Putamen (tissue), 1 donor: Measurements from ENCODE around the gene ZBTB20.
A peak's percentile ranks its signal among the peaks of the same experiment; 100 is the strongest.

ENCODE experiments used
- DNase-seq: peaks from one replicate; pipeline ENCODE4 v3.0.0-alpha.2; 2016; ENCODE audit warnings: low spot score

Gene ZBTB20

DNA sequence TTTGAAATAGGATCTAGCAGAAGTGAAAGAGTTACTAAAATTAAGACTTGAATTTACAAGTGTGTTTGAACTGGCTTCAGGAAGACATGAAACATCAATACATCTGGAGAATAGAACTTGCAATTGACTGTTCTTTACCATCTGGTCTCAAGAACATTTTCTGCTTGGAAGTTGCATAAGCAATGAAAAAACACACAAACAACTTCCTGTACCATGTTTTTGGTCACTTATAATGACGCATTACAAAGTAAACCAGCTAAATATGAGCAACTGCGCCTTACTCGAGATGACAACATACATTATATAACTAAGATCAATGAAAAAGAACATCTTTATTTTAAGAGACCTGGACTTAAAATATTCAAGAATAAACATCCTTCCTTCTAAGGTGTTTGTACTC lies 740.8 kb downstream of the ZBTB20 start:
- no peak for DNase-seq

DNA sequence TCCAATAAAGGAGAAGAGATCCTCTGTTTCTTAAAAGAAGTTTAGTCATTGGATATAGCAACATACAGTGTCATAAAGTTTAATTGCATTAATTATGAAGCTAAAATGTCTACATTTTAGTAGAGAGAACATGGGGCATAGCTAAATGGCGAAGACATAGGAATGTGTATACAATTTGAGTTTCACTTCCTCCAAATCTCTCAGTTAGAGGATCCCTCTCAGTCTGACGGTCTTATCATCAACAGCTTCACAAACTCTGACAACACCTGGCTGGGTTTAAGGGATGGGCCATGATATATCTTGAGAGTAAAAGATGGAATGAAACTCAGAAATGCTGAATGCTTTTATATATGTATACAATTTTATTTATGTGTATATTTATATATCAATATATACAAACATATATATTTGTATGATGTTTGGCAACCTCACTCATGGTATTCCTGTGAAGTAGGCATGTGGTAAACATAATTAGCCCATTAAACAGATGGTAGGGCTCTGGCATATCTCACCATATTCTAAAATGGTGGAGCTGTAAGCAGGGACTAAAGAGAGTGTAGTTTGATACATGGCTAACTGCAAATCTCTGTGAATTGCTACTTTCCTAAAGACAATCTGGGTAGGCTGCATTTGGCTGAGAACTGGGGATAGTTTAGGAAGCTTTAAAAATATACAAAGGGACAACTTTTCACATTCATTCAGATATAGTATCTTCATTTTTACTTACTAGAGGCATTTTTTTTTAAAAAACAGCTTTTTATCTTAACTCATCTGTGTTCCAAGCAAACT lies 741.7 kb downstream of the ZBTB20 start:
- no peak for DNase-seq

DNA sequence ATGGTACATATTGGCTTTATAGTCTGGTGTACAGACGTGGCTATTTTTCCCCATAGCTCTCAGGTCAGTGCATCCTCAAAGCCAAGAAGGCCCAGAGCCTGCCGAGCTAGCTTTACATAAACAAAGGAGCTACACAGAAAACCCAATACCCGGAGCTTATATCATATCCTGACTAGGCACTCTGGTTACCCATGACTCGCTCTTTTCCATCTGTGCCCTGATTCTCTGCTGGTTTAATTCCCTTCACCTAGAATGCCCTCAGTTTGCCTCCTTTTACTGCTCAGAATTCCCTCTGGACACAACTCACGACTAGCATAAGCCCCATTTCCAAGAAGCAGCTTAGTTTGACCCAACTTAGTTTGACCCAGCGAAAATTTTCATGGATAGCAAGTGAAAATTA lies 742.5 kb downstream of the ZBTB20 start:
- DNase-seq = no peak

DNA sequence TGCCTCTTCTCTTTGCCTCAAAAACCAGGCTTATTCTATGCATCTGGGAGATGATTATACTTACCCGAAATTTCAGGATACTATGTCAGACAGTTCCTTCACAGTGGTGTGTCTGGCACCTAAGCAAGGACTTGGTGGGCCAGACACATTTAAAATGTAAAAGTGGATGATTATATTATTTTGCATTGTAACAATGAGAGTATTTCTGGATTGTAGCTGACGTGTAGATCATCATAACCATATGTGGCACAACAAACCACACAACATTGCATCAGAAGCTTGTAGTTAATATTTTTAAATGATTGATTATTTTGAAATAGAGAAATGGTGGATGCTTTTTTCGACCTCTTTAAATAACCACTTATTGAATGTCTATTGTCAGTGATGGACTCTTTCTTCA lies 744.2 kb downstream of the ZBTB20 start:
- no peak for DNase-seq

DNA sequence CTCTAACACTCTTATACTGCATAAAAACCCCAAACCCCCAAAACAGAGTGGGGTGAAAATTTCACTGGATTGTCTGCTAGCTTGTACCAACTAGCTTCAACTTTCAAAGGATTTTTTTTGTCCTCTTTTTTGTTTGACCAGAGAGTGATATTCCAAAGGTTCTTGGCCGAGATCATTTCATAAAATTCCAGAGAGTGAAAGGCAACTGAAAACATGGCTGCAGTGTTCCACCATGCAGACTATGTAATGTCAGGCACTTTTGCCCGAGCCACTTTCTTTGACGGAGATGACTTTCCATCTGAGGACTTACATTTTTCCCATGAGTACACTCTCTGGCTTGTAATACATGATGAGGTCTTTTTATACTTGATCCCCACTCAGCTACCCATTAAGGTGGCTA lies 745.7 kb downstream of the ZBTB20 start:
- DNase-seq = no peak

DNA sequence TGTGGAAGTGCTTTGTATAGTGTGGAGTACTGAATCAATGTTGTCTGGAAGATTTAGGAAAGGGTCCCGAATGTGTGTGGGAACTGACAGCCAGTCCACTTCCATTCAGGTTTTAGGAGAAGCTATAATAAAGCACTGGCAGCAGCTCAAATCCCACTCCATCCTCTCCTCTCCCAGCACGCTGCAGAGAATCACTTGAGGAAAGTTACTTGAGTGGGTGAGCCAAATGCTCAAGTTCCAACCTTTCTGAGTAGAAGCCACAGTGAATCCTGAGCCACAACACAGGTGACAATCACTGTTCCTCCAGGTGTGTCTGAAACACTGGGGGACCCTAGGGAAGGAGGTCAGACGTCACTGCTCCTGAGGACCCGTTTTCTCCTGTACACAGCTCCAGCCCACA lies 746.7 kb downstream of the ZBTB20 start:
- DNase-seq = no peak

DNA sequence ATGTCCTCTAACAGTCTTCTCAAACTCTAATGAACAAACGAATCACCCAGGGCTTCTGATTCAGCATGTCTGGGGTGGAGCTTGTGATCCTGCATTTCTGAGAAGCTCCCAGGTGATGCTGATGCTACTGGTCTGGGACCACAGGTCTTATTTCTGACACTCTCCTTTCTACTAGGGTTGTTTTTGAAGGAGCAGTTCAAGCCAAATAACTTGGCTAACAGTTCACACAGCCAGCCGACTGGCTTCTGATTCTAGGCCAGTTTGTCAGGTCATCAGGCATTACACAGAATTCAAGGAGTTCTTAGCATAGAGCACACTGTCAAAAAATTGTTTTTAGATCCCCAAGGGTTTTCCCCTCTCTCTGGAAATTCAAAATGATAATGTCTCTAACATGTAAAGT lies 752.5 kb downstream of the ZBTB20 start:
- DNase-seq = no peak

DNA sequence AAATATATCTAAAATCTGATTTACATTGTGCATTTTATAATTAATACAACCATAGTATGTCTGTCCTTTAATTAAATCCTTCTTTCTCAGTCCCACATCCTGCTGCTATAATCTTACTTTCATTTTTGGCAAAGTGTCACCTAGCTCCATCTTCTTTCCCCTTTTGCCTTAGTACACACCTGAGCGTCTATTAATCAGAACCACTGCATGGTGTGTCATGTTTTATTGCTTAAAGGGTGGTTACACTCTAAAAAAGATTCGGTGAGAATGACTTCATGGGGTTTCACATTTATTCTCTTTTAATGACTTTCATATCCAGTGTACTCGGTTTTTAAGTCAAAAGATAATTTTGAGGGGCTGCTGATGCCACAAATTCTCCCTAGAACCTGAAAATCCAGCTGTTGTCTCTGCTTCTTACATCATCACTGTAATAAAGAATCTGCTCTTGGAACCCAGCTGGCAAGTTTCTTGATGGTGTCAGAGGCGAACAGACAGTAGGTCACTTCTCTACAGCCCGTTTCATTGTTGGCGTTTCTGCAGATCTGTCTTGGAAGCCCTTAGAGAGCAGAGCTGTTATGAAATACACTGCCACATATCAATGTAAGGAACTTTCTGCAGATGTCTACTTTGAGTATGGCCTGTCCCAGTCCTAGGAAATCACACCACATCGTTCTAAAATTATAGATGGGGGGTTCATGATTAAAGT lies 753.6 kb downstream of the ZBTB20 start:
- DNase-seq = no peak

DNA sequence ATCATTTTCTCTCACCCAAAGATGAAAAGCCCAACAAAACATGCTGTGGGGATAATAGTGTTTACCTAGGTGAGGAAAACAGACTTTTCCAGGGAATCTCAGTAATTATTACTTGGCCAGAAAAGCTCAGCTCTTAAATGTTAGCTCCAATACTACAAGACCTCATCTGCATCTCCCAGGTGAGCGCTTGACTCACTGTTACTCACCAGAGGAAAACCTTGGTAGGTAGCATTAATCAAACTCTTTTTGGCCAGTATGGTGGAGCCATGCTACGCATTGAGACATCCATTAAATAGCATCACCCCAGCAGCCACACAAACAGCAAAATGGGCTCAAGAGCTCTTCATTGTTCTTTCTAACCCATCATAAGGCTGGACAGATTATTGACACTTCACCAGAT lies 754.3 kb downstream of the ZBTB20 start:
- no peak for DNase-seq

DNA sequence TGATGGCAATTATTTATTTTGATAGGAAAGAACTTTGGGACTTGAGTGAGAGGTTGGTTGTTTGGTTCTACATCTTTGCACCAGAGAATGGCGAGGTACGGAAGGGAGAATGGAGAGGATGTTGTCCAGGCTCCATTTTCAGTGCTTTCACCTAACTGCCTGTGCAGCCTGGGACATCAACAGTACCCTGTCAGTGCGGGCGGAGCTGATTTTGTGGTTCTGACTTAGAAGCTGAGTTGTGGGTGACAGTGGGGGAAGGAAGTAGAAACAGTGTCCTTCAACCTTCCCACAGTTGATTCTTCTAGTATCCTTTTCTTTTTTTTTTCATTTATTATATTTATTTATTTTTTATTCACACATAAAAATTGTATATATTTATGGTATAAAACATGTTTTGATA lies 757.9 kb downstream of the ZBTB20 start:
- DNase-seq = no peak

DNA sequence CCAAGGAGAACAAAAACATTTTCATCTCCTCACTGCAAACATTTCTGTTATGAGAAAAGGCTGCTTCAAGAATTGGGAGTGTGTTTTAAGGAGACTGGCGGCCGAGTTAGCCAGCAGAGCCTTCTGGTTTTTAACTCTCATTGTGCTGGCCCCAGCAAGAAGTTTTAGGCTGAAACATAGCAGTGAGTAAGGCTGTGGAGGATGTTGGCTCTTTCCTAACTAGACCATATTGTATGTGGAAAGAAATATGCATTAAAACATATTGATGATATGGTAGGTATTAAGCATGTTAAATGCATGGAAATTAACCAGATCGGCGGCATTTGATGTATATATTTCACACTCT lies 762.6 kb downstream of the ZBTB20 start:
- no peak for DNase-seq

DNA sequence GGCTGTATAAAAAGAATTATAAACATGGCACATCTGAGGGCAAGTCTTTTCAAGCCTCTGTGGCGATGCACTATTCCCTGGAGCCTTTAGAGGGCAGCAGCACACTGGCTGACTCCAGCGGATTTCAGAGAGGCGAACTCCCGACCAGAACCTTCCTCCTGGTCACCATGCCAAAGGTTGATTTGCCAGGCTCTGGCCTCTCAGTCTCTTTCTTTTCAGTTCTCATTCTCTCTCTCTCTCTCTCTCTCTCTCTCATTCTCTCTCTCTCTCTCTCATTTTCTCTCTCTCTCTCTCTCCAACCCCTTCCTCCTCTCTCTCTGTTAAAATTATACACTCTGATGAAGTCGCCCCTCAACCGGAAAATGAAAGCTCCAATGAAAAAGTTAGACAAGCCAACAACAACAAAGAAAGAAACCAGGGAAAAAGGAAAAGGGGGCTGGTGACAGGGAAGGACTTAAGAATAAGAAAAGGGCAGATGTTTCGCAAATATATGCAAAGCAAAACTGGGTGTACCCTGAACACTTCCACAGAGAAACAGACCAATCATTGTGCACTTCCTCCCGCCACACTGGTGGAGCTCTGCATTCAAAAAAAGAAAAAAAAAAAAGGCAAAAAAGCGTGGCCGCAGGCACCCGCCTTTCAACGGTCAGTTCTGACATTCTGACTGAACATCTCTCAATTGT lies 763.1 kb downstream of the ZBTB20 start:
- peak; percentile 91 for DNase-seq

DNA sequence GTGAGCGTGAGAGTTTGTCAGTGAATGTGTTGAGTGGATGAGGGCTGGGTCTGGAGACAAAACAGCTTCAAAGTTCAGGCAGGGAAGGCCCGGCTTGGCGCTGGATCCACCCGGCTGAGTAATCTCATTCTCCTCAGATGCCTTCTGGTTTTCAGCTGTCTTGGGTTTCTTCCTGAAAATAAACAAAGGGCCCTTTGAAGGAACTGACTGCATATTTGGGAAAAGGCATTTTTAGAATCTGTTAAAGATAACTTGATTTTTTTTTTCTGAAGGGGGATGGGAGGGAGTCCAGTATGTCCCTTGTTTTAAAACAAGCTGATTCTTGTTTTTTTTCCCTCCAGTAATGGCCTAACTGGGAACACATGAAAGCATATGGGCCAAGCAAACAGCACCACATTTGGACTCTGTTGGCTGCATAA lies 766.8 kb downstream of the ZBTB20 start:
- DNase-seq = peak; percentile 93

DNA sequence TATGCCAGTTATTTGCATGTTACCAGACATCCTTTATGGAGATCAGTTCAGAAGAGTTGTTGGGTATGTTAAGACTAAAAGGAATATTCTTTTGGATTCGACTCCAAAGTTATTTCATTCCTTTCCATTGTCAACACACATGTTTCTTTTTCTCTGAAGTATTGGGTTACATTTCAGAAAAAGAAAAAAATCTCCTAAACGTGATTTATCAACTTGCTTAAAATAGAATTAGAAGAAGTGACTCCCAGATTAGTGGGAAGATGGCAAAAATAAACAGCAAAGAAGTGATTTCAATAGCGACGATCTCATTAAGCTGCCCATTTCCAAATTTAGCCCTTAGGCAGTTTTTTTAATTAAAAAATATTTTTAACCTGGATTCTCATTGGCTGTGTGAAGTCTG lies 767.8 kb downstream of the ZBTB20 start:
- DNase-seq = no peak

DNA sequence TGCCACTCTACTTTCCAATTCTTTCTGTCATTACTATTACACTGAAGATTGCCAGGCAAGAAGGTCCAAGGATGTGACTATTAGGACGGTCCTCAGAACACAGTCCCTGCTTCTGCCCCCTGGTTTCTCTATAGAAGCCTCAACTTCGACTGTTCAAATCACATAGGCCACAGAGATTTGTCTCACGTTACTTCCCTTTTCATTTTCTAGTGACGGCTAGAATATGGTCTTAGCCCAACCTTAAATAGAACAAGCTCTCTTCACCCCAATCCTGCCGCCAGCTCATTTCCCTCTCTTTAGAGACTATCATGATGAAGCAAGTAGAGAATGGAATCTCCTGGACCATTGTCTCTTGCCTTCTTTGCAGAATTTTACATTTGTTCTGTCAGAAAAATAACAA lies 768.3 kb downstream of the ZBTB20 start:
- no peak for DNase-seq

DNA sequence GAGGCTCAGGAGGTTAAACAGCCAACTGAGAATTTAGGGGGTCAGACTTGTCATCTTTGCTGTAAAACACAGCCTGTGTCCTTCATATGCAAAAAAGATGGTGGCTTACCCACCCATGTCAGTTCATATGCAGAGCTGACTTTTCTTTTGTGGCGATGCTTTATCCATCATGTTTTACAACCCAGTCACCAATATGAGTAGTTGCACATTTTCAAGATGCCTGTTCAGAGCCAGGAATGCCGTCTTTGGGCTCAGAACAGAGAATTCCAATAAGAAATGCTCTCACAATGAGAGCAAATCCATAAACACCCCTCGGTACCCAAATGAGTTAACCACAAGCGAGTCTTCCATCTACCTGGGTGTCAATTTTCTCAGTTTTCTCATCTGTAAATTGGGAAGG lies 769.7 kb downstream of the ZBTB20 start:
- DNase-seq = no peak

DNA sequence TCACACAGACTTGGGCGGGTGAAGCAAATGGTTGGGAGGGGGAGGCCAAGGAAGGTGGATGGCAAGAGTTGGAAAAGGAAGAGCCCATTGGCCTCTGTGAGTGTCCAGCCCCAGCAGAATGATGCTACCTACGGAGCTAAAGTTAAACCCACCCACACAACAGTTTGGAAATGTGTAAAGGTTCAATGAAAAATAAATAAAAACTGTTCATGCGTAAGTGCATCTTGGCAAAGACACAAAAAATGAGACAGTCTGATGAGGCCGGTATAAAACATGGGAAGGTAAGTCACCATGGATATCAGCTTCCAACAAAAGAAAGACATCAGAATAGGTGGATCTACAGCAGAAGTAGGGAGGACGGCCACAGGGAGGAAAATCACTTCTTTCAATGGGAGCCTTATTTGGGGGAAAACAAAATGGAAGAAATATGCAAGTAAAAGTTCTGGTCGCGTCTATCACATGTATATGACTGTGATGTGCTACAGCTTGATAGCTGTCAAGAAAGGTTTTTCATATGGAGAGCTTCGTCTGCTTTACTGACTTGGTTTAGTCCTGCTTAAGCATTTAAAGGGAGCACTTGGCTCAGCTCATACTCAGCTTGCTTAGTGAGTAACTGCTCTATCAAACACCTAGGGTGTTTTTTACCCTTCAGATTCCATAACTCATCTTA lies 770.4 kb downstream of the ZBTB20 start:
- no peak for DNase-seq

DNA sequence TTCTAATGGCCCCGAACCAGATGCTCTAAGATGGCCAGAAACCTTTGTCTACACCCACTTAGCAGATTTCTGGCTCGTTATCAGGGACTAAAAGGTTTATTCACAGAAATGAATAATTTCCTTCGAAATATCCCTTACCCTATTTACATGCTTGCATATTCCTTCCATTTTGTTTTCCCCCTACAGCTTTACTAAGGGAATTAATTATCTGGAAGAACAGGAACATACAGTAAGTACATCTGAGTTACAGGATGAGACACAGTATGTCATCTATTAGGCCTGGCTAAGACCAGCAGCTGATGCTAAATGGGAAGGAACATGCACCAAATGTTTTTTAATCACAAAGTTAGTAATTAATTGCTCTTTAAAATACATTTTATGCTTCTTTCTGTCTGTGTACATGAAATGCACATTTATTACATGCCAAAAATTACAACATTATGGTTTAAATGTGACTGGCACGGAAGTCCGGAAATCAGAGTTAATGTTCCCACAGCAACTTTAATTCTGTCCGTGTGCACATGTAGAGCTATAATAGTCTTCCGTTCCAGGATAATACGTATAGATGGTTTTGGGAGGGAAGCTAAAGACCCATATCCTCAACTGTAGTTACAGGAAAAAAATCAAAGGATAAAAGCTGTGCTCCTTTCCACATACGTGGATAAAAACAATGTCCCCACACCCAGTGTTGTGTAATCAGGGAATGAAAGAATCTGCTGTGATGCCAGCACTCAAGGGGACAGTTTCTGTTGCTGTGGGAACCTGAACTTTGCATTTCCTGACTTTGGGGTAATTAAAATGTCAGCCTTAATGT lies 771.3 kb downstream of the ZBTB20 start:
- no peak for DNase-seq

DNA sequence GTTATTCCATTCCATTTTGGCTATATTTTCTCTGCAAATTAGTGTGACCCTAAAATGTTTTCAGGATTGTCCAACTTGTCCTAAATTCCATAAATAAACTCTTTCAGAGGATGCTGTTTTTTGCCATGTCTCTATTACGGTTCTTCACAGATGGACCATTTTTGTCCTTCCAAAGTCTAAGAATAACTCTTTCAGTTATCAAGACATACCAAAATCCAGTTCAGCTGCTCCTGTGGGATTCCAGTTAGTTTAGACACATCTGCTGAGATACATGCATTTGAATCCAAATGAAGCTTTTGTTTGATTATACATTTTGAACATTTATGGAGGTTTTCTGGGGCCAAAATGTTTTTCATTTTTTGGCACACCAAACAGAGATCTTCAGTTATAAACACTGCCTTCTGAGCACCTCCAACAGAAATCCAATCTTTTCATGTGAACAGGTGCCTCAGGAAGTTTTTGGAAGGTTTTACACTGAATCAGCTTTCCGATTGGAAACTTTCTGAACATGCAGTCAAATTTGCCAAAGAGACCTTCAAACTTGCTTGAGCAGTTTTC lies 772.6 kb downstream of the ZBTB20 start:
- DNase-seq = no peak

DNA sequence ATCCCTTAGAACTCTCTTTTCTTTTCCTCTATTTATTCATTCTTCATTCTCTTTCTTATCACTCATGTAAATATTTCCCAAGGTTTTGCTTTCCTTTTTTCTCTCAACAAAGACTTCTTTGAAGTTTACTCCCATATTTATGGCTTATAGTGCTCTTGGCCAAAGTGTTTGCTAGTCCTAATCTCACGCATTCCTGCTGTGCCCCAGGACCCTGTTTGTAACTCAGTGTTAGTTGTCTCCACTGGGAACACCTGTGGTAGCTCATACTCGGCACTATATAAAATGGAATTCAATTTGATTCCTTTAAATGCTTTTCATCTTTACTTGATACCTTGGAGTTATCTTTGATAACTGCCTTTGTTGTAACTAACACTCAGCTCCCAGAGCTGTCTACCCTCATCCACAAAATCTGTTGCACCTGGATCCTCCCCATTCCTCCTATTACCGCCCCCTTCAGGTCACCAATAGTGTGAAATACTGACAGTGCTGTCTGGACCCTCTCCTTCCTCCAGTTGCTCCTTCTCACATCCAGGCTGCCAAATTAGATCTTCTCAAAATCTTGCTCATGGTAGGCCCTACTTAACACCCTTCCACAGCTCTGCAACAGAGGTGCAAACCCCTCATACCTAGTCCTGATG lies 776.4 kb downstream of the ZBTB20 start:
- DNase-seq = no peak

DNA sequence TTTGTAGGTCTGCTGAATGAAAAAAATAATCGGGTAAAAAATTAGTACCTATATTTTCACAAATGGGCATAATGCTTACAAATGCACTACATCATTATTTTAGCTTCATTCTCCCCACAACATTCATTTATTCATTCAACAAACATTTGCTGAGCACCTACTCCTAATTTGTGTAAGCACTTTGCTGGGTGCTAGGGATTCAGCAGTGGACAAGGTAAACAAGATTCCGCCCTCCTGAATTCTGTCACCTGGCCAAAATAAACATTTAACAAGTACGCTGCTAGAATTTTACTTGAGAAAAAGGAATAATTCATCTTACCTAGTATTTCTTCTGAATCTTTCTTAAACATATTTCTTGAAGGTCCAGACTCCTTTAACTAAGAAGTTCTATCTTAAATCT lies 781.2 kb downstream of the ZBTB20 start:
- no peak for DNase-seq
